IMR-90 (cell line): ENCODE results near the gene IL21R.

ENCODE experiments used
- BHLHE40 ChIP-seq: fragments of 150-350 bp; IDR thresholded peaks from 2 replicates; pipeline ENCODE4 v1.6.1; 2016; ENCODE audit warnings: mild to moderate bottlenecking, low read depth, low read length
- CTCF ChIP-seq: conservative IDR thresholded peaks from 2 replicates; pipeline ENCODE4 v1.5.1; 2012; ENCODE audit warnings: mild to moderate bottlenecking, low read depth, low read length, improper control_type of control experiment
- ELK1 ChIP-seq: fragments of 150-350 bp; IDR thresholded peaks from 2 replicates; pipeline ENCODE4 v1.6.1; 2016; ENCODE audit warnings: low read depth, mild to moderate bottlenecking, low read length, moderate library complexity, borderline replicate concordance
- MAZ ChIP-seq: IDR thresholded peaks from 2 replicates; pipeline ENCODE4 v1.6.1; 2012; ENCODE audit warnings: low read depth, mild to moderate bottlenecking, low read length, improper control_type of control experiment, moderate library complexity, borderline replicate concordance
- NFE2L2 ChIP-seq: fragments of 150-350 bp; IDR thresholded peaks from 2 replicates; pipeline ENCODE4 v1.6.1; 2016; ENCODE audit warnings: low read depth, mild to moderate bottlenecking, low read length
- POLR2A ChIP-seq: IDR thresholded peaks from 2 replicates; pipeline ENCODE4 v1.6.1; 2012; ENCODE audit warnings: mild to moderate bottlenecking, low read depth, low read length
- RAD21 ChIP-seq: IDR thresholded peaks from 2 replicates; pipeline ENCODE4 v1.6.1; 2012; ENCODE audit warnings: low read length, improper control_type of control experiment
- RFX5 ChIP-seq: IDR thresholded peaks from 2 replicates; pipeline ENCODE4 v1.8.0; 2012; ENCODE audit warnings: low read depth, mild to moderate bottlenecking, low read length, moderate library complexity
- SMC3 ChIP-seq: fragments of 150-350 bp; IDR thresholded peaks from 2 replicates; pipeline ENCODE4 v1.6.1; 2016; ENCODE audit warnings: low read depth, mild to moderate bottlenecking, antibody characterized with exemption, low read length, moderate library complexity
- USF2 ChIP-seq: fragments of 150-350 bp; IDR thresholded peaks from 2 replicates; pipeline ENCODE4 v1.6.1; 2017; ENCODE audit warnings: mild to moderate bottlenecking, antibody characterized with exemption, low read length, low read depth

- no peak for TF ChIP-seq CTCF
- no peak for TF ChIP-seq POLR2A
- TF ChIP-seq ELK1: no peak
- no peak for TF ChIP-seq USF2
- no peak for TF ChIP-seq RAD21
- TF ChIP-seq SMC3: no peak
- no peak for TF ChIP-seq NFE2L2
- no peak for TF ChIP-seq MAZ
- TF ChIP-seq RFX5: no peak
- TF ChIP-seq BHLHE40: no peak
Observed at GRCh38 chr16:27462200-27462845, 60.3 kb downstream of the IL21R start.
